Calu3 (cell line): ENCODE results near the gene PANX2. TPM values are rescaled to one million over a fixed set of nuclear protein-coding genes. Genes with fewer than 3 reads are reported as not detected.
"Not testable (repeated sequence)": the region's sequence is repeated elsewhere in the genome, so short reads cannot be mapped to it uniquely, and the experiment has no call there.

Experiments used
- BruUV-seq: library from RNA; stranded (reverse); fragments of 400-500 nt; replicated peaks from 2 replicates; lab custom pipeline; 2021; lab: Mats Ljungman, UMichigan
- CTCF ChIA-PET: fragments of 300-600 bp; sonication (Branson Sonifier 250); formaldehyde crosslinking; loops from one replicate; lab custom pipeline; 2022; ENCODE audit warnings: antibody characterized with exemption; lab: Charles Lee
- DNase-seq: peaks from one replicate; pipeline ENCODE4 v3.0.0; 2022
- H3K27ac Mint-ChIP-seq: one replicate; pipeline ENCODE4 v1.8.0; 2022; ENCODE audit warnings: mixed read lengths; ENCODE audit not compliant: unreplicated experiment
- H3K27me3 Mint-ChIP-seq: one replicate; pipeline ENCODE4 v1.8.0; 2022; ENCODE audit warnings: mixed read lengths; ENCODE audit not compliant: unreplicated experiment
- H3K36me3 Mint-ChIP-seq: one replicate; pipeline ENCODE4 v1.8.0; 2022; ENCODE audit warnings: mild to moderate bottlenecking, moderate library complexity, mixed read lengths; ENCODE audit not compliant: insufficient read depth, unreplicated experiment
- H3K4me1 Mint-ChIP-seq: one replicate; pipeline ENCODE4 v1.8.0; 2022; ENCODE audit warnings: mild to moderate bottlenecking, low read depth, mixed read lengths; ENCODE audit not compliant: unreplicated experiment
- H3K4me3 Mint-ChIP-seq: one replicate; pipeline ENCODE4 v1.8.0; 2022; ENCODE audit warnings: mild to moderate bottlenecking, low read depth, moderate library complexity, mixed read lengths; ENCODE audit not compliant: unreplicated experiment
- H3K9me3 Mint-ChIP-seq: one replicate; pipeline ENCODE4 v1.8.0; 2022; ENCODE audit warnings: low read depth, mixed read lengths; ENCODE audit not compliant: unreplicated experiment
- intact Hi-C: fragments of 100-400 bp; cut with micrococcal nuclease; formaldehyde crosslinking; loops from one replicate; pipeline ENCODE4 v1.10.0; 2022; ENCODE audit not compliant: unreplicated experiment
- total RNA-seq: library from RNA; stranded (reverse); gene quantifications from 2 replicates; pipeline ENCODE4 v1.2.3, GENCODE V29; 2022
- TF ChIP-seq, protein P1 (sequence below): fragments of 200-600 bp; IDR thresholded peaks from one replicate; pipeline ENCODE4 v1.8.0; 2022; ENCODE audit warnings: antibody characterized with exemption; ENCODE audit not compliant: unreplicated experiment

Gene PANX2
- total RNA-seq, 1 experiment from 2014 or later = 2.0 TPM

DNA sequence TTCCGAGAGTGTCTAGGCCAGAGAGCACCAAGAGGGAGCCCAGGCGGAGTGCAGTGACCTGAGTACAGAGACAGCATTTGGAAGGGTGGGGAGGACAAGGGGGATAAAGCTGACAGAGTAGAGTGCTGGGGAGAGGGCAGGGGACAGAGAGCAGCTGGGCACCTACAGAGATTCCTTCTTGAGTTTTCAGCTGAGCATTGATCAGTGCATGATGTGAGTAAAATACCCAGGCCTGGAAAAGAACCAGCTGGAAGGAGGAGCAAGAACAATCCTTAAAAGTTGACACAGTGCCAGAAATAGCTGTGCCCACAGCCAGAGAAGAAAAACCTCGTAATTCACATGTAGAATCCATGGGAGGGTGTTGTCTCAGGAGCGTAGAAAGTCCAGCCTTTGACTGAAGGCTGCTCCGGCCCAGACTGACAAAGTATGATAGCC, 33.9 kb upstream of the PANX2 start:
- intact Hi-C loops = no loop called here
- Mint-ChIP-seq H3K36me3 (no peaks in the 10 kb centered on the region), H3K27ac (no peak overlapping the region), H3K27me3 (peaks cover 26% of the 10 kb centered on the region), H3K9me3 (no peaks in the 10 kb centered on the region), H3K4me3 (no peak overlapping the region), H3K4me1 (peaks cover 8% of the 10 kb centered on the region)
- BruUV-seq = no TSS peak
- TF ChIP-seq, protein P1, sequence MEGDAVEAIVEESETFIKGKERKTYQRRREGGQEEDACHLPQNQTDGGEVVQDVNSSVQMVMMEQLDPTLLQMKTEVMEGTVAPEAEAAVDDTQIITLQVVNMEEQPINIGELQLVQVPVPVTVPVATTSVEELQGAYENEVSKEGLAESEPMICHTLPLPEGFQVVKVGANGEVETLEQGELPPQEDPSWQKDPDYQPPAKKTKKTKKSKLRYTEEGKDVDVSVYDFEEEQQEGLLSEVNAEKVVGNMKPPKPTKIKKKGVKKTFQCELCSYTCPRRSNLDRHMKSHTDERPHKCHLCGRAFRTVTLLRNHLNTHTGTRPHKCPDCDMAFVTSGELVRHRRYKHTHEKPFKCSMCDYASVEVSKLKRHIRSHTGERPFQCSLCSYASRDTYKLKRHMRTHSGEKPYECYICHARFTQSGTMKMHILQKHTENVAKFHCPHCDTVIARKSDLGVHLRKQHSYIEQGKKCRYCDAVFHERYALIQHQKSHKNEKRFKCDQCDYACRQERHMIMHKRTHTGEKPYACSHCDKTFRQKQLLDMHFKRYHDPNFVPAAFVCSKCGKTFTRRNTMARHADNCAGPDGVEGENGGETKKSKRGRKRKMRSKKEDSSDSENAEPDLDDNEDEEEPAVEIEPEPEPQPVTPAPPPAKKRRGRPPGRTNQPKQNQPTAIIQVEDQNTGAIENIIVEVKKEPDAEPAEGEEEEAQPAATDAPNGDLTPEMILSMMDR = no peak
- CTCF ChIA-PET = no interaction called here
- DNase-seq = no peak

DNA sequence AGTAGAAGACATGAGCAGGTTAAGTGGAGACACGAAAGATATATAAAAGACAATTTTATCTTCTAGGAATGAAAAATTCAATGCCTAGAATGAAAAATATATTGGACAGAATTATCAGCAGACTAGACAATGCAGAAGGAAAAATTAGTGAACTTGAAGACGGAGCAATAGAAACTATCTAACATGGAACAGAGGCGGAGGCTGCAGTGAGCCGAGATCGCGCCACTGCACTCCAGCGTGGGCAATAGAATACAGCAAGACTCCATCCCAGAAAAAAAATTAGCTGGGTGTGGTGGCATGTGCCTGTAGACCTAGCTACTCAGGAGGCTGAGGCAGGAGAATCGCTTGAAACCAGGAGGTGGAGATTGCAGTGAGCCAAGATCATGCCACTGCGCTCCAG, 33.3 kb upstream of the PANX2 start:
- H3K9me3 Mint-ChIP-seq, BruUV-seq, DNase-seq, intact Hi-C loops, H3K4me3 Mint-ChIP-seq, H3K4me1 Mint-ChIP-seq, H3K27ac Mint-ChIP-seq, H3K36me3 Mint-ChIP-seq, CTCF ChIA-PET: not testable (repeated sequence)
- peaks cover 30% of the 10 kb centered on the region for H3K27me3 Mint-ChIP-seq

DNA sequence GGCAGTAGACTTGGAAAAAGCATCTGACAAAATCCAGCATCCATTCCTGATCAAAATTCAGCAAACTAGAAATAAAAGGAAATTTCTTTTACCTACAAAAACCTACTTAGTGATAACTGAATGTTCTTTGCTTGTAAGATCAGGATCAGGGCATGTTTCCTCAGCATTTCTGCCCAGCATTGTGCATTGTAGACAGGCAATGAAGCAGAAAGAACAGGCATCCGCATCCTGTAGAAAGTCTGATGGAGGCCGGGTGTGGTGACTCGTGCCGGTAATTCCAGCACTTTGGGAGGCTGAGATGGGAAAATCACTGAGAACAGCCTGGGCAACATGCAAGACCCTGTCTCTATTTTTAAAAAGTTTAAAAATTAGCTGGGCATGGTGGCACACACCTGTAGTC, 32.5 kb upstream of the PANX2 start:
- CTCF ChIA-PET = no interaction called here
- Mint-ChIP-seq H3K27ac (no peak overlapping the region), H3K9me3 (no peaks in the 10 kb centered on the region), H3K4me1 (peaks cover 8% of the 10 kb centered on the region), H3K4me3 (no peak overlapping the region), H3K36me3 (no peaks in the 10 kb centered on the region), H3K27me3 (peaks cover 38% of the 10 kb centered on the region)
- BruUV-seq = no TSS peak
- TF ChIP-seq, protein P1 = no peak
- intact Hi-C loops = no loop called here
- DNase-seq = no peak

DNA sequence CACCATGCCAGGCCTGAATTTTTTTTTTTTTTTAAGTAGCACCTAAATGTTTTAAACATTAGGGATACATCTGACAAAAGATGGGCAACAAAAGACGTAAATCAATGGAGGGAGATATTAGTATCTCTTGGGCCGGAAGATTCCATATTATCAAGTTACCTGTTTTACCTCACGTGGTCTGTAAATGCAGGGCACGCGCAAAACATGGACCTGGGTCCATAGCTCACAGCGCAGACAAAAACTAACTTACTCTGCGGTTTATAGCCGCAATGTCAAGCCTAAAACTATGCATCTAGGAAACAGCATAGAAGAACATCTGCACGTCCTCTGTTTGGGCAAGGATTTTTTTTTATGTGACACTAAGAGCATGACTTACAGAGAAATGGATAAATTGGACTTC, 31.5 kb upstream of the PANX2 start:
- H3K9me3 Mint-ChIP-seq = no peaks in the 10 kb centered on the region
- TF ChIP-seq, protein P1 = no peak
- DNase-seq = no peak
- BruUV-seq = no TSS peak
- intact Hi-C loops = no loop called here
- H3K36me3 Mint-ChIP-seq = no peaks in the 10 kb centered on the region
- CTCF ChIA-PET = interaction anchor here (0.8 kb wide), 1 partner anchor 203 kb away, joined by 3 read pairs; no protein-coding TSS in a partner anchor
- peaks cover 47% of the 10 kb centered on the region for H3K27me3 Mint-ChIP-seq
- no peak overlapping the region for H3K27ac Mint-ChIP-seq
- peaks cover 8% of the 10 kb centered on the region for H3K4me1 Mint-ChIP-seq
- H3K4me3 Mint-ChIP-seq = no peak overlapping the region

DNA sequence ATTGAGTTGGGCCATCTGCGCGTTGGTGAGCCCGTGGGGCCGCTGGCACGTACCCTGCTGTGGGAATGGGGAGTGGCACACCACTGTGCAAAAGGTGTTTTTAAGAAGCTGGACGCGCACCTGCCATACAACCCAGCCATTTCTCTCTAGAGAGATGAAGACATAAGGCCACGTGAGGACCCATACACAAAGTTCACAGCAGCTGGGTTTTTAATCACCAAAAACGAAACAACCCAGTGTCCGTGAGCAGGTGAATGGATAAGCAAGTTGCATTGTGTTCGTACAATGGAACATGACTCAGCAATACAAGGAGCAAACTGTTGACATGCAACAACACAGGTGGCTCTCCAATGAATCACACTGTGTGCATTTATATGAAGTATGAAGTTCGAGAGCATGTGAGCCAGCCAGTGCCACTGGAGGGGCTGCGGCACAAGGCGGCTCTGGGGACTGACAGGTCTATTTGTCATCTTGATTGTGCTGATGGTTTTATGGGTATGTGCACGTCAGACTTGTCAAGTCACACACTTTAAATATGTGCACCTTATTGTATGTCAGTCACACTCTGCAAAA, 30.6 kb upstream of the PANX2 start:
- peaks cover 55% of the 10 kb centered on the region for H3K27me3 Mint-ChIP-seq
- no peaks in the 10 kb centered on the region for H3K9me3 Mint-ChIP-seq
- no peak overlapping the region for H3K27ac Mint-ChIP-seq
- TF ChIP-seq, protein P1 = no peak
- no peak for DNase-seq
- H3K36me3 Mint-ChIP-seq = no peaks in the 10 kb centered on the region
- intact Hi-C loops = loop anchor here (10.0 kb wide), 1 partner anchor 205 kb away; no protein-coding TSS in a partner anchor
- H3K4me3 Mint-ChIP-seq = no peak overlapping the region
- BruUV-seq = no TSS peak
- peaks cover 8% of the 10 kb centered on the region for H3K4me1 Mint-ChIP-seq
- CTCF ChIA-PET = no interaction called here
